ENCODE data around the gene ZBTB8A. TPM values are rescaled to one million over a fixed set of nuclear protein-coding genes. Genes with fewer than 3 reads are reported as not detected.
A peak's percentile ranks its signal among the peaks of the same experiment; 100 is the strongest.
"Not testable (repeated sequence)": the region's sequence is repeated elsewhere in the genome, so short reads cannot be mapped to it uniquely, and the experiment has no call there.

ZBTB8A gene
- total RNA-seq, 1 donor from 2014 or later = 2.8 TPM

DNA sequence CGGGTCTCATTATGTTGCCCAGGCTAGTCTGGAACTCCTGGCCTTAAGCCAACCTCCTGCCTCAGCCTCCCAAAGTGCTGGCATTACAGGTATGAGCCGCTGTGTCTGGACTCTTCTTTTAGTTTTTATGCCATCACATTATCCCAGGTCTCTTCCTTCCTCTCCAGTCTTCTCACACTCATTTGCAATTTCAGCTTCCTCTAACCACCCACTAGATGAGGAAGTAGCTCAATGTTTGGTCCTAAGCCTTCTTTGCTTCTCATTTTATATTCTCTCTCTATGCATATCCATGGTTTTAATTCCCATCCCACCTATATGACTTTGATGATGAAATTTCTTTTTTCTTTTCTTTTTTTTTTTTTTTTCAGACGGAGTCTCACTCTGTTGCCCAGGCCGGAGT lies 3.1 kb upstream of the ZBTB8A start:
- DNase-seq (ENCODE audit: low spot score) (no peak), ATAC-seq (no peak)

DNA sequence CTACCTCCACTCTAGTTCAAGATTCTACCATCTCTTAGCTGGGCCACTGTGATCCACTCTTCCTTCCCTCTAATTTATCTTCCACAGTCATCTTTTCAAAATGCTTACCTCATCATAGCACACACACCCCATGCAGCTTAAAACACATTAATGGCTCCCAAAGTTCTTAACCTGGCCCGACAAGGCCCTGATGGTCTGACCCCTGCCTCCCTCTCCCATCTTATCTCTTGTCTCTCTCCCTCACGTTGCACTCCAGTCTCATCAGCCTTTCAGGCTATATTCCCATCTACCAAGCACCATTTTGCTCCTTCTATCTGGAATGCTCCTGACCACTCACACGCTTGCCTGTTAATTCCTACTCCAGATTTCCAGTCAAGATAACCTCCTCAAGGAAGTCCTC lies 2.5 kb upstream of the ZBTB8A start:
- ATAC-seq = no peak

DNA sequence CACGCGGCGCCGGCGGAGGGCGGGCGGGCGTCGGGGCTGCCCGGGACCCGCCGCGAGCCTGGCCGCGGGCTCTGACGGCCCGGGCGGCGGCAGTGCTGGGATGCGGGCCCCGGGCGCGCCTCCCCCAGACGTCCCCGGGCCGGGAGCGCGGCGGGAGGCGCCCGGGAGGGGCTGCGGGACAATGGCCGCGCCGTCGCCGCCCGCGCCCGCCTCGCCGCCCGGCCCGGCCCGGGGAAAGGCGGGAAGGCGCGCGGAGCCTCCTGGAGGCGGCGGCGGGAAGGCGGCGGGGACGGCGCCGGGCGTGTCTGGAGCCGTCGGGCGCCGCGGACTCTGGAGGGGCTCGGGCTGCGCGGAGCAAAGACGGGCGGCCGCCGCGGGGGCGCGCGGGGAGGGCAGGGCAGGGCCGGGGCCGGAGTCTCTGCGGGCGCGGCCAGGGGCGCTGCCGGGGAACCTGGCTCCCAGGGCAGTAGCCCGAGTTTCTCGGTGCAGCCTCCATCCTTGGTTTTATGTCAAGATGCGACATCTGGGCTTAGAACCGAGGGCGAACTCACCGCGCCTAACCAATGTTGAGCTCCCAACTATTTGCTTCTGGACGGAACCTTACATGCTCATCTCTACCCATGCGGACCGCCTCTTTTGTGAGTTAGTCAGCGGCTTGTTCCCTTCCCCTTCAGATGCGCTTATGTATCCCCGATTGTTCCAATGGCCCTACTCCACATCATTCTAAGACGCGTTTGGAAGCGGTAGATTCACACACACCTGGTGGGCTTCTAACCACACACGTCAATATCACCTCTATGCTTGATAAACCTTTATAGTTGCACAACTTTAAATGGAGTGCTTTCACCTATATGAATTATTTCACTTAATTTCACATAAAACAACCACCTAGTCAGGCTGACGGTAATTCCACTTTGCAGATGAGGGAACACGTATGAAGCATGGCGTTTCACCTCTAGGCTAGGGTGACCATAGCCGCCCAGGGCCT lies 651 bp downstream of the ZBTB8A start:
- peak; percentile 46 for DNase-seq (ENCODE audit: low spot score)
- ATAC-seq = peak; percentile 76

More for the DNA sequence above, 2.5 kb upstream of the ZBTB8A start:
- DNase-seq (ENCODE audit: low spot score) = no peak

DNA sequence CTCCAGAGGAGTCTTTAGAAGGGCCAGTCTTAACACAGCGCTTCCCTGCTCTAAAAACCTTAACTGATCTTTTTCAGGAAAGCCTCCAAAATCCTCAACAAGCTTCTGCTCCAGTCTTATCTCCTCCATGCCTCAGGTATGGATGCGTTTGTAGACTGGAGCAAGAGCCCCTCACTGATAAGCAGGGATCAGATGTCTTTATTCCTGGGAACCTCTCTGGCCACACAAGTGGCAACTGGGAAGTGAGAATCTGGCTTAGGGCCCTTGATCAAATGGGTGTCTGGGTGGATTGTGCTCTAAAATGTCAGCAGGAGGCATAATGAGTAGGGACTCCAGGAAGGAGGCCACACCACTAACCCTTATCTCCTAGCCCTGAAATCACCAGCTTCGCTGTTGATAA lies 1.4 kb downstream of the ZBTB8A start:
- no peak for ATAC-seq
- DNase-seq (ENCODE audit: low spot score) = no peak

DNA sequence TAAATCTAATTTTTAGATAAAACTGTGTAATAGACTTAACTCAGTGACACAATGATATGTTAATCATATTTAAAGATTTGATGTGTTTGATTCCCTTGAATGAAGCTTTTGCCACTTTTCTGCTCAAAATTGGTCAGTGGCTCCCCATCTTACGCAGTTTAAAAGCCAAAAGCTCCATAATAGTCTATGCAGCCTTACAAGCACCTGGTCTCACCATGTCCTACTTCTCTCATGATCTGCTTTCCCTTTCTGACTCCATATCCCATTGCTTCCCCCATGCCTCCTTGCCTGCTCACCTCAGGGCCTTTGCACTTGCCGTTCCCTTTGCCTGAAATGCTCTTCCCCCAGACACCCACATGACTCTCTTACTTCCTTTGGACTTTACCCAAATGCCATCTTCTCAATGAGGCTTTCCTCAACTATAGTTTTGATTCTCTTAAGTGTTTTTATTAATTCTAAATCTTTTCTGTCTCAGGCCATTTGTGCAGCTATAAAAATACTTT lies 1.9 kb downstream of the ZBTB8A start:
- no peak for DNase-seq (ENCODE audit: low spot score)
- ATAC-seq = no peak

DNA sequence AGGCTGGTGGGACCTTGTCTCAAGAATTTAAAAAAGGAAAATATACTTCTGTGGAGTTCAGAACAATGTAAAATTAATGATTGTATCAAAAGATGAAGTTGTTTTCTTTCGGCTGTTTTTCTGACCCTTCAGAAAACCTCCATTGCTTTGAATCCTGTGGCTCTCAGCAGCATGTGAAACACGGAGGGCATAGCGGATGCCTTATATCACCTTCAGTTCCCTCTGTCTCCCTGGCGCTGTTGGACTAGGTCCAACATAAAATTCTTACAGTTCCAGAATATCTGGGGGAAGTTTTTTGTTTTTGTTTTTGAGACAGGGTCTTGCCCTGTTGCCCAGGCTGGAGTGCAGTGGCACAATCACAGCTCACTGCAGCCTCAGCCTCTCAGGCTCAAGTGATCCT lies 7.4 kb downstream of the ZBTB8A start:
- DNase-seq (ENCODE audit: low spot score) = no peak

DNA sequence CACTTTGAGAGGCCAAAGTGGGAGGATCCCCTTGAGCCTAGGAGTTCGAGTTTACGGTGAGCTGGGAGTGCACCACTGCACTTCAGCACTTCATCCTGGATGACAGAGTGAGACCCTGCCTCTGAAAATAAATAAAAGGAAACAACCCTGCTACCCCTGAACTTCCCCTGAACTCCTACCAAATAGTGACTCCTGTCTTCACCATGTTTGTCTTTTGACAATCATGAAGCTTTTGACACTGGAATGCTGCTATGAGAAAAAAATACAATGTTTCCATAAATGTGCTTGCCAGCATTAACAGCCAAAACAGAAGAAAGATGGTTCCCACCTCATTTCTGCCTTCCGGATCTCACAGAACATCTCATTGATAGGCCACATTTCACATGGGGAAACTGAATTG lies 10.4 kb downstream of the ZBTB8A start:
- no peak for DNase-seq (ENCODE audit: low spot score)
- ATAC-seq = no peak

More for the DNA sequence above, 7.4 kb downstream of the ZBTB8A start:
- ATAC-seq = no peak

DNA sequence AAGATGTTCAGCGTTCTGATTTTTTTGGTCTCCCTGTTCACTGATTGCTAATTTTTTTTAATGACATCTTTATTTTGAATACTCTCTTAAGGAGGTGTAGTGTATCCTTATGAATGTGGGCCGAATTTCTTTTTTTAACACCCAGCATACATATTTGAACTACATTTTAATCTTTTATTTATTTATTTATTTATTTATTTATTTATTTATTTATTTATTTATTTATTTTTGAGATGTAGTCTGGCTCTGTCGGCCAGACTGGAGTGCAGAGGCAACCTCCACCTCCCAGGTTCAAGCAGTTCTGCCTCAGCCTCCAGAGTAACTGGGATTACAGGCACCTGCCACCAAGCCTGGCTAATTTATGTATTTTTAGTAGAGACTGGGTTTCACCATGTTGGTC lies 15.1 kb downstream of the ZBTB8A start:
- DNase-seq (ENCODE audit: low spot score) = no peak
- ATAC-seq = no peak

DNA sequence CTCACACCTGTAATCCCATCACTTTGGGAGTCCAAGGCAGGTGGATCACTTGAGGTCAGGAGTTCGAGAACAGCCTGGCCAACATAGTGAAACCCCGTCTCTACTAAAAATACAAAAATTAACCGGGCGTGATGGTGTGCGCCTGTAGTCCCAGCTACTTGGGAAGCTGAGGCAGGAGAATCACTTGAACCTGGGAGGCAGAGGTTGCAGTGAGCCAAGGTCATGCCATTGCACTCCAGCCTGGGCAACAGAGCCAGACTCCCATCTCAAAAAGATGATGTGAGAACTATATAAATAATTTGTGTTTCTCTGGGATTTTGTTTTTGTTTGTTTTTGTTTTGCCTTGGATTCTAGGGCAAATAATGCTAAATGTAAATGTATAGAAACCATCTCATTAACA lies 17.8 kb downstream of the ZBTB8A start:
- ATAC-seq; DNase-seq (ENCODE audit: low spot score): not testable (repeated sequence)

DNA sequence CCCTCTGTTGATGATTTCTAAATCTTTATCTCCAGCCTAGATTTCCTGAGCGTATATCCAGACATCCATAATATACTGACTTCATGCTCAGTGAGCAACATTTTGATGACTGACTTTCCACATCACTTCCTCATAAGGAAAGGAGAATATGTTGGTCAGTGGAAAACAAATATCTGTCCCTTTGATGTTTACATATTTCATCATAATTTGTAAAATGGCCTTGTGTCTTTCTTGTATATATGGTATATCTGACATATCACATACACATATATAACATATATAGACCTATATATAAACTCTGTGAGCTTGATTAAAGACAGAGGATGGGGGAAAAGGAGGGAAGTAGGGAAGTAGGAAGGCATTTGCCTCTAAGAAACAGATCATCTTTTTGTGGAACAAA lies 18.6 kb downstream of the ZBTB8A start:
- no peak for DNase-seq (ENCODE audit: low spot score)

DNA sequence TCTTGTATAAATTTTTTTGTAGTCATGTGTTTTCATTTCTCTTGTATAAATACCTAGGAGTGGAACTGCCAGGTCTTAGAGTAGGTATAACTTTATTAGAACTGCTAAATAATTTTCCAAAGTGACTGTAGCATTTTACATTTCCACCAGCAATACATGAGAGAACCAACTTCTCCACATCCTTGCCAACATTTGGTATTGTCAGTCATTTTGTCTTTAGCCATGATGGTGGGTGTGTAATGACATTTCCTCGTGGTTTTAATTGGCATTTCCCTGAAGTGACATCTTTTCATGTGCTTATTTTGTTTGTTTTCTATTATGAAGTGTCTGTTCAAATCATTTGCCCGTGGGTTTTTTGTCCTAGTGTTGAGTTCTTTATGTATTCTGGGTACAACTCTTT lies 29.7 kb downstream of the ZBTB8A start:
- ATAC-seq = no peak
- DNase-seq (ENCODE audit: low spot score) = no peak

More for the DNA sequence above, 18.6 kb downstream of the ZBTB8A start:
- ATAC-seq = no peak

DNA sequence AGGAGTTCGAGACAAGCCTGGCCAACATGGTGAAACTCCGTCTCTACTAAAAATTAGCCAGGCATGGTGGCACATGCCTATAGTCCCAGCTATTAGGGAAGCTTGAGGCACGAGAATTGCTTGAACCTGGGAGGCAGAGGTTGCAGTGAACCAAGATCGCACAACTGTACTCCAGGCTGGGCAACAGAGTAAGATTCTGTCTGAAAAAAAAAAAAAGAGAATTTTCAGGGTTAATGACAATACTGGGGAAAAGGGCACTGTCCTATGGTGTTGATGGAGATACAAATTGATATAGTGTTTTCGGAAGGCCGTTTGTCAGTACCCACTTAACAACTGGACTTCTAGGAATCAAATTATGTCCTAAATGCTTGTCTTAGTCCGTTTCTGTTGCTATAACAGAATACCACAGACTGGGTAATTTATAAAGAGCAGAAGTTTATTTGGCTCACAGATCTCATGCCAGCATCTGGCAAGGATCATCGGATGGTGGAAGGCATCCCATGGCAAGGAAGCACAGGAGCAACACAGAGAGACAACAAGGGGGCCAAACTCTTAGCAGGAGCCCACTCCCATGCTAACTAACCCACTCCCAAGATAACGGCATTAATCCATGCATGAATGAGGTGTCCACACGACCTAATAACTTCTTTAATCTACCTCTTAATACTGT lies 41.3 kb downstream of the ZBTB8A start:
- no peak for ATAC-seq
- no peak for DNase-seq (ENCODE audit: low spot score)

DNA sequence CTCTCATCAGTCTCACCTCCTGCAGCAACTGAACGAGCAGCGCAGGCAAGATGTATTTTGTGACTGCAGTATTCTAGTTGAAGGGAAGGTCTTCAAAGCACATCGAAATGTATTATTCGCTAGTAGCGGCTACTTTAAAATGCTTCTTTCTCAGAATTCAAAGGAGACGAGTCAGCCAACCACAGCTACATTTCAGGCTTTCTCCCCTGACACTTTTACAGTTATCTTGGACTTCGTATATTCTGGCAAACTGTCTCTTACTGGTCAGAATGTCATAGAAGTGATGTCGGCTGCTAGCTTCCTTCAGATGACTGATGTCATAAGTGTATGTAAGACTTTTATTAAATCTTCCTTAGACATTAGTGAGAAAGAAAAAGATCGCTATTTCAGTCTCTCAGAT lies 53.7 kb downstream of the ZBTB8A start:
- no peak for ATAC-seq
- DNase-seq (ENCODE audit: low spot score) = no peak

DNA sequence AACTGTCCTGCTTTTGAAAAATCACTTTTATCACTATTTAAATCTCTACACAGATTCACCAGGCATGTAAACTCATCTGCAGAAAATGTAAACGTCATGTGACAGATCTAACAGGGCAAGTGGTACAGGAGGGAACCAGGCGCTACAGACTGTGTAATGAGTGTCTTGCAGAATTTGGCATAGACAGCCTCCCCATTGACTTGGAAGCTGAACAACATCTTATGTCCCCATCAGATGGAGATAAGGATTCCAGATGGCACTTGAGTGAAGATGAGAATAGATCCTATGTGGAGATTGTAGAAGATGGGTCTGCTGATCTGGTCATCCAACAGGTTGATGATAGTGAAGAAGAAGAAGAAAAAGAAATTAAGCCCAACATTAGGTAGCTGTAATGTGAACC lies 60.8 kb downstream of the ZBTB8A start:
- no peak for ATAC-seq
- no peak for DNase-seq (ENCODE audit: low spot score)

DNA sequence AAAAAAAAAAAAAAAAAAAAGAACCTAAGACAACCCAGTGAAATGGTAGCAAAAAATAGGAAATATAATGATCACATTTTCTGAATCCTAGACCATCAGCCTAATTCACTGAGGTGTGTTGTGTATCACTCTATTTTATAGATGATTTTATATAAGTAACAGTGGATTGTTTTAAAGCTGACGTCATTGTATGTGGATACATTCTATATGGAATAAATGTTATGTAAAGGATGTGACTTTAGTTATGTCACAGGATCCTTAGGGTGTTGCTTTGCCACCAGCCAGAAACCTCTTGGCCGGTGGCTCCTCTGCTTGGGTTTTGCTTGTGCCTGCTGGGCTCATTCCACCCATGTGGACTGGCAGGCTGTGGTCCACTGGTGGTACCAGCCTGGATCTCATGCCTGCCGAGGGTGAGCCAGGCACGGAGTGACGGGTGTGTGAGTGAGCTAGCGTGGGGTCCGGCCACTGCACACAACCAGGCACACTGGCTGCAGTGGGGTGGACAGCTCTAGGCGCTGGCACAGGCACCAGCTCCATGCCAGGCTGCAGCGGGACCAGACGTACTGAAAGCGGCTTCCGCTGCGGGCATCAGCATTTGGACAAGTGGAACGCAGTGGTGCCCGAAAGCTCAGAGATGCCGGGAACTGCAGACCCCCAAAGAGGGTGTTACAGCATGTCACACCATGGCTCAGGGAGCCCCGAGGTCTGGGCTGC lies 66.6 kb downstream of the ZBTB8A start:
- DNase-seq (ENCODE audit: low spot score) = no peak
- no peak for ATAC-seq

DNA sequence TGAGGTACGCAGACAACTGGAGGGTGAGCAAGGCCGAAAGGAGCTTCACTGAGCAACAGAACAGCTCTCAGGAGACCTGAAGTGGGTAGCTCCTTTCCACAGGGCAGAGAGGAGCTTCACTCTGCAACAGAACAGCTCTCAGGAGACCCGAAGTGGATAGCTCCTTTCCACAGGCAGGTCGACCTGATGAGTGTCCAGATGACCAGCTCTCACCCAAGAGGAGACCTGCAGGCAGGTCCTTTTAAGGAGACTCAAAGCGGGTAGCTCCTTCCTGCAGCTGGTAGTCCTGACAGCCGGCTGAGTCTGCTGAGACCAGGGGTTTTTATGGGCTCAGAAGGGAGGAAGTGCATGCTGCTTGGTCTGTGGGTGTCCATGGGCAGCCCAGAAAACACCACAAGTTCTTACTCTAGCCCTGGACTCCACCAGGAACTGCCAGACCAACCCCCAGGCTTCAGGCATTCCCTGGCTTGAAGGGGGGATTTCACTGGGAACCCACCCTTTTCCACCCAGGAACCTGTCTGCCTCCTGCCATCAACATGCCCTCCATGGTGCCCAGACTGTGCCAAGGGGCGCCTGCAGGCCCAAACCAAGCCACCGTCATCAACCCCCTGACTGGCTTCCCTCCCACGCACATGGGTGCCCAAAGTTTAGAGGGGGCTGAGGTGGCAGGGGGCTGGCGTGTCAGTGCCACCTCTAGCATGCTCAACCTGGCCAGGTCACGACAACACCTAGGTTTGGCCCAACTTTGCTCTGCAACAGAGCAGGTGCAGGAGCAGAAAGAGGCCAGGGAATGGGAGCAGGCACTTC lies 67.5 kb downstream of the ZBTB8A start:
- no peak for DNase-seq (ENCODE audit: low spot score)

DNA sequence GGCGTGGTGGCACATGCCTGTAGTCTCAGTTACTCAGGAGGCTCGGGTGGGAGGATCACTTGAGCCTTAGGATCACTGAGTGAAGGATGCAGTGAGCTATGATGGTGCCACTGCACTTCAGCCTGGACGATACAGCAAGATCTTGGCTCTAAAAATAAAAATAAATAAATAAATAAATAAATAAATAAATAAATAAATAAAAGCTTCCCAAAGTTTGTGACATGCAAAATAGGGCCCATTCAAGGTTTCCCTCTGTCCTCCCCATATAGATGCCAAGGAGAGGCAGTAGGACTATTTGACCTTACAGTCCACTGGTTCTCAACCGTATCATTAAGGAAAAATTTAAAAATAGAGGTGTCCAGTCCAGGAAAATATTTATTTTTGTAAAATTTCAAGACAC lies 70.0 kb downstream of the ZBTB8A start:
- DNase-seq (ENCODE audit: low spot score) (no peak), ATAC-seq (no peak)

More for the DNA sequence above, 67.5 kb downstream of the ZBTB8A start:
- no peak for ATAC-seq

DNA sequence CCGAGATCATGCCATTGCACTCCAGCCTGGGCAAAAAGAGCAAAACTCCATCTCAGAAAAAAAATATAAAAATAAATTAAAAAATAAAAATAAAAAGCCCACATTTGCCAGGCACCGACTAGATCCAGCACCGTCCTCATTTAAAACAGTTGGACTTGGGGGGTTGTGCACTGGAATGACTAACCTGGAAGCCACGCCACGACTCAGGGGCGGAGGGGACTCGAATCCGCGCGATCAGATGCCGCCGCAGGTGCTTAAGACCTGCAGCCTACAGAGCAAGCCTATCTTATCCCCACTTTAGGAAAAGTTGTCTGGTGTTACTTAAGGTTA lies 72.6 kb downstream of the ZBTB8A start:
- ATAC-seq = no peak
- no peak for DNase-seq (ENCODE audit: low spot score)

DNA sequence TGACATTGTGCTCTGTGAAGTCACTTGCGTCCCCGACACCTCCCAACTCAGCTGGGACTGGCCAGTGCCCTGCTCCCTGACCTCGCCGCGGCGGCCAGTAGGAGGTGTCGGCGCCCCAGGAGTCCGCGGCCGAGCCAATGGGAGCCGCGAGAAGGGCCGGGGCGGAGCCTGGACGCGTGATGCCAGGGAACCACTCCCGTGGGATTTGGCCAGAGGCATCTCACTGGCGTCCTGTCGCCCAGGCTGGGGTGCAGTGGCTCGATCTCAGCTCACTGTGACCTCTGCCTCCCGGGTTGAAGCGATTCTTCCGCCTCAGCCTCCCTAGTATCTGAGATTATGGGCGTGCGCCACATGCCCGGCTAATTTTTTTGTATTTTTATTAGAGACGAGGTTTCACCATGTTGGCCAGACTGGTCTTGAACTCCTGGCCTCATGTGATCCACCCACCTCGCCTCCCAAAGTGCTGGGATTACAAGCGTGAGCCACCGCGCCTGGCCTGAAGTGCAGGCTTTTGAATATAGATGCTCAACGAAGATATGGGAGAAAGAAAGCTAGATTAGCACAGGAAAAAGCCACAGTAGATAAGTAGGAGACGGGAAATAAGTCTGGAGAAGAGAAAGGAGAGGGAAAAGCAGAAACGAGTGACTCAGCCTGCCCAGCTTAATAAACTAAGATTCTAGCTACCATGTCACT lies 73.1 kb downstream of the ZBTB8A start:
- DNase-seq (ENCODE audit: low spot score) (peak; percentile 93), ATAC-seq (peak; percentile 100)

DNA sequence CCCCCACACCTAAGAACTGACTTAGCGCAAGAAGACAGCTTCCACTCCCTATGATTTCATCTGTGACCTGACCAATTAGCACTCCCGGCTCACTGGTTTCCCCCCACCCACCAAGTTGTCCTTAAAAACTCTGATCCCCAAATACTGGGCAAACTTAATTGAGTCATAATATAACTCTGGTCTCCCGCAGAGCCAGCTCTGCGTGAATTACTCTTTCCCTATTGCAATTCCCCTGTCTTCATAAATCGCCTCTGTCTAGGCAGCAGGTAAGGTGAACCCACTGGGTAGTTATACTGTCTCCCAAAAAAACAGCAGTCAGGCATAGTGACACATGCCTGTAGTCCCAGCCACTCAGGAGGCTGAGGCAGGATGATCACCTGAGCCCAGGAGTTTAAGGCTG lies 74.2 kb downstream of the ZBTB8A start:
- no peak for ATAC-seq
- no peak for DNase-seq (ENCODE audit: low spot score)

Measured in left lobe of liver (tissue), 2 donors.